HEK293 (cell line): ENCODE measurements around the gene SSR1.

ENCODE experiments used
- CTCF ChIA-PET: fragments of 350-600 bp; formaldehyde crosslinking; extraction: SDS; loops from one replicate; lab custom pipeline; 2021; ENCODE audit warnings: antibody characterized with exemption; lab: Yijun Ruan, JAX
- POLR2A ChIA-PET: fragments of 300-600 bp; formaldehyde crosslinking; extraction: SDS; loops from one replicate; lab custom pipeline; 2020; ENCODE audit warnings: antibody characterized with exemption, inconsistent platforms; lab: Yijun Ruan, JAX
- H3K27ac ChIP-seq: fragments of 200-500 bp; sonication (Bioruptor generic); 2 replicates; pipeline ENCODE4 v1.5.1; 2014; ENCODE audit warnings: low read depth, low read length, control low read depth, inconsistent platforms; ENCODE audit errors: extremely low read depth
- H3K36me3 ChIP-seq, 2 experiments: fragments of 200-500 bp in 1 of 2; sonication (Bioruptor generic) in 1 of 2; 1 replicate in 1 of 2; 2 replicates in 1 of 2; pipeline ENCODE4 v1.5.1; 2014 to 2017; ENCODE audit warnings: inconsistent platforms in 2 of 2, low read length in 2 of 2; ENCODE audit not compliant: control insufficient read depth in 2 of 2, insufficient read depth in 1 of 2
- H3K4me1 ChIP-seq: fragments of 200-500 bp; sonication (Bioruptor generic); 2 replicates; pipeline ENCODE4 v1.5.1; 2014; ENCODE audit warnings: mild to moderate bottlenecking, low read length, inconsistent platforms; ENCODE audit not compliant: control insufficient read depth, insufficient read depth
- H3K4me3 ChIP-seq: 2 replicates; pipeline ENCODE4 v1.5.1; 2011; ENCODE audit warnings: low read depth, mild to moderate bottlenecking, control low read depth, low read length, moderate library complexity
- H3K9me3 ChIP-seq: fragments of 200-500 bp; sonication (Bioruptor generic); 2 replicates; pipeline ENCODE4 v1.5.1; 2014; ENCODE audit warnings: low read depth, low read length, inconsistent platforms; ENCODE audit not compliant: control insufficient read depth, insufficient read depth
- KLF1 ChIP-seq: fragments of 450-650 bp; formaldehyde crosslinking; IDR thresholded peaks from 2 replicates; pipeline ENCODE4 v1.5.1; 2016; ENCODE audit warnings: missing biosample characterization, missing genetic modification characterization
- KLF8 ChIP-seq: fragments of 450-650 bp; formaldehyde crosslinking; IDR thresholded peaks from 2 replicates; pipeline ENCODE4 v1.5.1; 2016; ENCODE audit warnings: missing biosample characterization, missing genetic modification characterization
- OSR2 ChIP-seq: fragments of 450-650 bp; formaldehyde crosslinking; IDR thresholded peaks from 2 replicates; pipeline ENCODE4 v1.5.1; 2016; ENCODE audit warnings: missing biosample characterization, missing genetic modification characterization
- OVOL3 ChIP-seq: fragments of 450-650 bp; formaldehyde crosslinking; IDR thresholded peaks from 2 replicates; pipeline ENCODE4 v1.5.1; 2016; ENCODE audit warnings: missing biosample characterization, missing genetic modification characterization
- PRDM1 ChIP-seq: fragments of 450-650 bp; formaldehyde crosslinking; IDR thresholded peaks from 2 replicates; pipeline ENCODE4; 2016; ENCODE audit warnings: missing biosample characterization, missing genetic modification characterization
- PRDM6 ChIP-seq: fragments of 450-650 bp; formaldehyde crosslinking; IDR thresholded peaks from 2 replicates; pipeline ENCODE4 v1.5.1; 2017; ENCODE audit warnings: missing biosample characterization, missing genetic modification characterization
- SETDB1 ChIP-seq: IDR thresholded peaks from one replicate; pipeline ENCODE4 v1.6.1; 2017; ENCODE audit warnings: mild to moderate bottlenecking, low read length, moderate library complexity, mixed read lengths; ENCODE audit not compliant: insufficient read length
- SP7 ChIP-seq: fragments of 450-650 bp; formaldehyde crosslinking; IDR thresholded peaks from 2 replicates; pipeline ENCODE4 v1.5.1; 2016; ENCODE audit warnings: missing biosample characterization, missing genetic modification characterization
- TRIM28 ChIP-seq: IDR thresholded peaks from 2 replicates; pipeline ENCODE4 v1.6.1; 2011; ENCODE audit warnings: low read length, control low read depth, borderline replicate concordance
- ZBTB10 ChIP-seq: fragments of 450-650 bp; formaldehyde crosslinking; IDR thresholded peaks from 2 replicates; pipeline ENCODE4 v1.5.1; 2016; ENCODE audit warnings: missing biosample characterization, missing genetic modification characterization
- ZBTB7A ChIP-seq: fragments of 450-650 bp; formaldehyde crosslinking; IDR thresholded peaks from 2 replicates; pipeline ENCODE4 v1.5.1; 2016; ENCODE audit warnings: low read depth, missing biosample characterization, missing genetic modification characterization
- ZBTB8A ChIP-seq: fragments of 450-650 bp; formaldehyde crosslinking; IDR thresholded peaks from 2 replicates; pipeline ENCODE4 v1.5.1; 2016; ENCODE audit warnings: missing biosample characterization, missing genetic modification characterization
- ZEB2 ChIP-seq: fragments of 450-650 bp; formaldehyde crosslinking; IDR thresholded peaks from 2 replicates; pipeline ENCODE4 v1.5.1; 2016; ENCODE audit warnings: missing biosample characterization, missing genetic modification characterization
- ZFP3 ChIP-seq: fragments of 450-650 bp; formaldehyde crosslinking; IDR thresholded peaks from 2 replicates; pipeline ENCODE4 v1.5.1; 2016; ENCODE audit warnings: low read depth, missing biosample characterization, missing genetic modification characterization
- ZNF132 ChIP-seq: fragments of 450-650 bp; formaldehyde crosslinking; IDR thresholded peaks from 2 replicates; pipeline ENCODE4 v1.5.1; 2017; ENCODE audit warnings: missing biosample characterization, missing genetic modification characterization, borderline replicate concordance
- ZNF202 ChIP-seq: fragments of 450-650 bp; formaldehyde crosslinking; IDR thresholded peaks from 2 replicates; pipeline ENCODE4 v1.5.1; 2016; ENCODE audit warnings: missing biosample characterization, missing genetic modification characterization, borderline replicate concordance
- ZNF214 ChIP-seq: fragments of 450-650 bp; formaldehyde crosslinking; IDR thresholded peaks from 2 replicates; pipeline ENCODE4 v1.5.1; 2017; ENCODE audit warnings: missing biosample characterization, mild to moderate bottlenecking, missing genetic modification characterization, borderline replicate concordance
- ZNF404 ChIP-seq: fragments of 450-650 bp; formaldehyde crosslinking; IDR thresholded peaks from 2 replicates; pipeline ENCODE4 v1.5.1; 2017; ENCODE audit warnings: missing biosample characterization, missing genetic modification characterization
- ZNF416 ChIP-seq: fragments of 450-650 bp; formaldehyde crosslinking; IDR thresholded peaks from 2 replicates; pipeline ENCODE4 v1.5.1; 2016; ENCODE audit warnings: missing biosample characterization, missing genetic modification characterization
- ZNF600 ChIP-seq: fragments of 450-650 bp; formaldehyde crosslinking; IDR thresholded peaks from 2 replicates; pipeline ENCODE4 v1.5.1; 2016; ENCODE audit warnings: missing biosample characterization, missing genetic modification characterization
- ZNF76 ChIP-seq: fragments of 450-650 bp; formaldehyde crosslinking; IDR thresholded peaks from 2 replicates; pipeline ENCODE4; 2016; ENCODE audit warnings: low read depth, missing biosample characterization, missing genetic modification characterization, borderline replicate concordance
- ZNF768 ChIP-seq: fragments of 450-650 bp; formaldehyde crosslinking; IDR thresholded peaks from 2 replicates; pipeline ENCODE4 v1.5.1; 2018; ENCODE audit warnings: missing biosample characterization, mild to moderate bottlenecking, missing genetic modification characterization
- ZSCAN16 ChIP-seq: fragments of 450-650 bp; formaldehyde crosslinking; IDR thresholded peaks from 2 replicates; pipeline ENCODE4 v1.5.1; 2016; ENCODE audit warnings: missing biosample characterization, missing genetic modification characterization
- TF ChIP-seq, protein P1 (sequence below): fragments of 450-650 bp; formaldehyde crosslinking; IDR thresholded peaks from 2 replicates; pipeline ENCODE4 v1.5.1; 2016; ENCODE audit warnings: missing biosample characterization, missing genetic modification characterization, low read depth
- TF ChIP-seq, protein P2 (sequence below): fragments of 450-650 bp; formaldehyde crosslinking; IDR thresholded peaks from 2 replicates; pipeline ENCODE4 v1.5.1; 2017; ENCODE audit warnings: missing biosample characterization, missing genetic modification characterization
- TF ChIP-seq, protein P3 (sequence below): IDR thresholded peaks from 2 replicates; pipeline ENCODE4 v1.6.1; 2011; ENCODE audit warnings: mild to moderate bottlenecking, low read depth, low read length, borderline replicate concordance
- TF ChIP-seq, protein P4 (sequence below): fragments of 450-650 bp; formaldehyde crosslinking; IDR thresholded peaks from 2 replicates; pipeline ENCODE4 v1.5.1; 2016; ENCODE audit warnings: missing biosample characterization, missing genetic modification characterization

Gene SSR1

GRCh38 chr6:7332090-7332745 is 19.2 kb upstream of the SSR1 start:
- TF ChIP-seq SP7 (tag by site-specific recombination) = no peak
- no peak for TF ChIP-seq ZNF768 (tag by site-specific recombination)
- TF ChIP-seq ZSCAN16 (tag by site-specific recombination) = no peak
- TF ChIP-seq ZNF76 = no peak
- no peak for TF ChIP-seq ZNF404
- TF ChIP-seq KLF1 (tag by site-specific recombination) = no peak
- TF ChIP-seq, protein P1, sequence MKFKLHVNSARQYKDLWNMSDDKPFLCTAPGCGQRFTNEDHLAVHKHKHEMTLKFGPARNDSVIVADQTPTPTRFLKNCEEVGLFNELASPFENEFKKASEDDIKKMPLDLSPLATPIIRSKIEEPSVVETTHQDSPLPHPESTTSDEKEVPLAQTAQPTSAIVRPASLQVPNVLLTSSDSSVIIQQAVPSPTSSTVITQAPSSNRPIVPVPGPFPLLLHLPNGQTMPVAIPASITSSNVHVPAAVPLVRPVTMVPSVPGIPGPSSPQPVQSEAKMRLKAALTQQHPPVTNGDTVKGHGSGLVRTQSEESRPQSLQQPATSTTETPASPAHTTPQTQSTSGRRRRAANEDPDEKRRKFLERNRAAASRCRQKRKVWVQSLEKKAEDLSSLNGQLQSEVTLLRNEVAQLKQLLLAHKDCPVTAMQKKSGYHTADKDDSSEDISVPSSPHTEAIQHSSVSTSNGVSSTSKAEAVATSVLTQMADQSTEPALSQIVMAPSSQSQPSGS (tag by site-specific recombination) = no peak
- no peak for TF ChIP-seq ZNF132 (tag by site-specific recombination)
- no peak for TF ChIP-seq ZBTB7A (tag by site-specific recombination)
- no peak for TF ChIP-seq ZEB2
- TF ChIP-seq PRDM1 (tag by site-specific recombination) = no peak
- TF ChIP-seq ZBTB8A (tag by site-specific recombination) = no peak
- TF ChIP-seq SETDB1 = no peak
- TF ChIP-seq OVOL3 = no peak
- TF ChIP-seq TRIM28 = no peak
- TF ChIP-seq ZNF600 = no peak
- TF ChIP-seq ZFP3 = no peak
- TF ChIP-seq, all 188 proteins: peak for 0

GRCh38 chr6:7331452-7331851 is 18.5 kb upstream of the SSR1 start:
- Histone ChIP-seq H3K27ac (no peak overlapping the region), H3K36me3 (no peaks in the 10 kb centered on the region), H3K4me1 (no peaks in the 10 kb centered on the region), H3K9me3 (no peaks in the 10 kb centered on the region), H3K4me3 (no peak overlapping the region)
- ChIA-PET POLR2A (interaction anchor here (1.6 kb wide), 1 partner anchor 58 kb away, joined by 5 read pairs; the partner anchor contains the start of genes CAGE1 and RIOK1), CTCF (interaction anchor here (0.5 kb wide), 1 partner anchor 98 kb away, joined by 3 read pairs; no protein-coding TSS in a partner anchor)
- TF ChIP-seq, protein P2, sequence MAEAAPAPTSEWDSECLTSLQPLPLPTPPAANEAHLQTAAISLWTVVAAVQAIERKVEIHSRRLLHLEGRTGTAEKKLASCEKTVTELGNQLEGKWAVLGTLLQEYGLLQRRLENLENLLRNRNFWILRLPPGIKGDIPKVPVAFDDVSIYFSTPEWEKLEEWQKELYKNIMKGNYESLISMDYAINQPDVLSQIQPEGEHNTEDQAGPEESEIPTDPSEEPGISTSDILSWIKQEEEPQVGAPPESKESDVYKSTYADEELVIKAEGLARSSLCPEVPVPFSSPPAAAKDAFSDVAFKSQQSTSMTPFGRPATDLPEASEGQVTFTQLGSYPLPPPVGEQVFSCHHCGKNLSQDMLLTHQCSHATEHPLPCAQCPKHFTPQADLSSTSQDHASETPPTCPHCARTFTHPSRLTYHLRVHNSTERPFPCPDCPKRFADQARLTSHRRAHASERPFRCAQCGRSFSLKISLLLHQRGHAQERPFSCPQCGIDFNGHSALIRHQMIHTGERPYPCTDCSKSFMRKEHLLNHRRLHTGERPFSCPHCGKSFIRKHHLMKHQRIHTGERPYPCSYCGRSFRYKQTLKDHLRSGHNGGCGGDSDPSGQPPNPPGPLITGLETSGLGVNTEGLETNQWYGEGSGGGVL (tag by site-specific recombination) = no peak
- TF ChIP-seq ZNF214 (tag by site-specific recombination) (no peak), ZNF202 (tag by site-specific recombination) (no peak), KLF8 (tag by site-specific recombination) (no peak), ZBTB10 (tag by site-specific recombination) (no peak), PRDM6 (no peak), OSR2 (tag by site-specific recombination) (no peak), ZNF416 (no peak)
- TF ChIP-seq, protein P3, sequence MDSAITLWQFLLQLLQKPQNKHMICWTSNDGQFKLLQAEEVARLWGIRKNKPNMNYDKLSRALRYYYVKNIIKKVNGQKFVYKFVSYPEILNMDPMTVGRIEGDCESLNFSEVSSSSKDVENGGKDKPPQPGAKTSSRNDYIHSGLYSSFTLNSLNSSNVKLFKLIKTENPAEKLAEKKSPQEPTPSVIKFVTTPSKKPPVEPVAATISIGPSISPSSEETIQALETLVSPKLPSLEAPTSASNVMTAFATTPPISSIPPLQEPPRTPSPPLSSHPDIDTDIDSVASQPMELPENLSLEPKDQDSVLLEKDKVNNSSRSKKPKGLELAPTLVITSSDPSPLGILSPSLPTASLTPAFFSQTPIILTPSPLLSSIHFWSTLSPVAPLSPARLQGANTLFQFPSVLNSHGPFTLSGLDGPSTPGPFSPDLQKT = no peak
- TF ChIP-seq, protein P4, sequence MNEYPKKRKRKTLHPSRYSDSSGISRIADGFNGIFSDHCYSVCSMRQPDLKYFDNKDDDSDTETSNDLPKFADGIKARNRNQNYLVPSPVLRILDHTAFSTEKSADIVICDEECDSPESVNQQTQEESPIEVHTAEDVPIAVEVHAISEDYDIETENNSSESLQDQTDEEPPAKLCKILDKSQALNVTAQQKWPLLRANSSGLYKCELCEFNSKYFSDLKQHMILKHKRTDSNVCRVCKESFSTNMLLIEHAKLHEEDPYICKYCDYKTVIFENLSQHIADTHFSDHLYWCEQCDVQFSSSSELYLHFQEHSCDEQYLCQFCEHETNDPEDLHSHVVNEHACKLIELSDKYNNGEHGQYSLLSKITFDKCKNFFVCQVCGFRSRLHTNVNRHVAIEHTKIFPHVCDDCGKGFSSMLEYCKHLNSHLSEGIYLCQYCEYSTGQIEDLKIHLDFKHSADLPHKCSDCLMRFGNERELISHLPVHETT (tag by site-specific recombination) = no peak

More at GRCh38 chr6:7332090-7332745, 19.2 kb upstream of the SSR1 start:
- Histone ChIP-seq H3K36me3 (no peaks in the 10 kb centered on the region), H3K4me3 (no peak overlapping the region), H3K4me1 (no peaks in the 10 kb centered on the region), H3K27ac (no peak overlapping the region), H3K9me3 (no peaks in the 10 kb centered on the region)
- POLR2A ChIA-PET = interaction anchor here (1.6 kb wide), 1 partner anchor 57 kb away, joined by 5 read pairs; the partner anchor contains the start of genes CAGE1 and RIOK1
- CTCF ChIA-PET = interaction anchor here (1.0 kb wide), 1 partner anchor 11 kb away, joined by 5 read pairs; no protein-coding TSS in a partner anchor
